ENCODE measurements around the gene SEMA3D. TPM values are rescaled to one million over a fixed set of nuclear protein-coding genes. Genes with fewer than 3 reads are reported as not detected.

SEMA3D gene
- total RNA-seq, 3 donors from 2014 or later (not counting 1 experiment from before 2014, with no cell fraction given), result not detected

GRCh38 chr7:85016286-85016685 is 170.6 kb downstream of the SEMA3D start:
- H3K27me3 Mint-ChIP-seq (ENCODE audit: low read depth in 2 of 2), result no peaks in the 10 kb centered on the region
- peaks cover 2 to 4% of the 10 kb centered on the region in 2 donors for H3K9me3 Mint-ChIP-seq
- H3K27me3 ChIP-seq (ENCODE audit: control insufficient read depth, insufficient read depth, low read length), result no peaks in the 10 kb centered on the region
- no peak for TF ChIP-seq CTCF (IDR thresholded peaks at IDR 0.05)
- ATAC-seq, result no peak
- no peaks in the 10 kb centered on the region for H3K36me3 Mint-ChIP-seq
- H3K4me3 Mint-ChIP-seq, result no peak overlapping the region
- no CpG with 5 or more reads among the region's 1 CpG for WGBS (ENCODE audit: insufficient coverage)
- H3K36me3 ChIP-seq (ENCODE audit: control insufficient read depth, insufficient read depth, low read length), result no peaks in the 10 kb centered on the region
- H3K27ac ChIP-seq (ENCODE audit: low read length), result no peak overlapping the region
- no peaks in the 10 kb centered on the region for H3K9me3 ChIP-seq (ENCODE audit: control insufficient read depth, insufficient read depth, low read length)
- H3K27ac Mint-ChIP-seq, result no peak overlapping the region
- no peak for DNase-seq
- H3K4me1 Mint-ChIP-seq, result no peaks in the 10 kb centered on the region
- intact Hi-C loops (cut with micrococcal nuclease), result no loop called here
- H3K4me1 ChIP-seq (ENCODE audit: control insufficient read depth, insufficient read depth, low read length), result no peaks in the 10 kb centered on the region
- no peak overlapping the region for H3K4me3 ChIP-seq (ENCODE audit: low read length)

- intact Hi-C loops (cut with micrococcal nuclease), result no loop called here
- Mint-ChIP-seq H3K4me1 (no peaks in the 10 kb centered on the region), H3K9me3 (peaks cover 4 to 5% of the 10 kb centered on the region in 2 donors), H3K4me3 (no peak overlapping the region), H3K27ac (no peak overlapping the region), H3K27me3 (ENCODE audit: low read depth in 2 of 2) (no peaks in the 10 kb centered on the region), H3K36me3 (no peaks in the 10 kb centered on the region)
- 89% methylated on average over 6 of the region's 7 CpGs for WGBS (ENCODE audit: insufficient coverage)
- Histone ChIP-seq H3K4me1 (ENCODE audit: control insufficient read depth, insufficient read depth, low read length) (no peaks in the 10 kb centered on the region), H3K27ac (ENCODE audit: low read length) (no peak overlapping the region), H3K27me3 (ENCODE audit: control insufficient read depth, insufficient read depth, low read length) (no peaks in the 10 kb centered on the region), H3K36me3 (ENCODE audit: control insufficient read depth, insufficient read depth, low read length) (no peaks in the 10 kb centered on the region), H3K9me3 (ENCODE audit: control insufficient read depth, insufficient read depth, low read length) (no peaks in the 10 kb centered on the region), H3K4me3 (ENCODE audit: low read length) (no peak overlapping the region)
- no peak for DNase-seq
- no peak for TF ChIP-seq CTCF (IDR thresholded peaks at IDR 0.05)
- no peak for ATAC-seq
These were observed 171.8 kb downstream of the SEMA3D start for GRCh38 chr7:85014936-85015660.

GRCh38 chr7:85011127-85011526 is 175.7 kb downstream of the SEMA3D start:
- peaks cover 0 to 2% of the 10 kb centered on the region in 2 donors for H3K9me3 Mint-ChIP-seq
- no peak overlapping the region for H3K4me3 Mint-ChIP-seq
- Histone ChIP-seq H3K9me3 (ENCODE audit: control insufficient read depth, insufficient read depth, low read length) (no peaks in the 10 kb centered on the region), H3K27ac (ENCODE audit: low read length) (no peak overlapping the region), H3K4me1 (ENCODE audit: control insufficient read depth, insufficient read depth, low read length) (no peaks in the 10 kb centered on the region), H3K36me3 (ENCODE audit: control insufficient read depth, insufficient read depth, low read length) (no peaks in the 10 kb centered on the region), H3K4me3 (ENCODE audit: low read length) (no peak overlapping the region), H3K27me3 (ENCODE audit: control insufficient read depth, insufficient read depth, low read length) (no peaks in the 10 kb centered on the region)
- no peak for TF ChIP-seq CTCF (IDR thresholded peaks at IDR 0.05)
- H3K4me1 Mint-ChIP-seq, result no peaks in the 10 kb centered on the region
- intact Hi-C loops (cut with micrococcal nuclease), result no loop called here
- no peaks in the 10 kb centered on the region for H3K36me3 Mint-ChIP-seq
- DNase-seq (no peak), ATAC-seq (no peak)
- 91% methylated on average over 3 of the region's 4 CpGs for WGBS (ENCODE audit: insufficient coverage)
- no peak overlapping the region for H3K27ac Mint-ChIP-seq
- H3K27me3 Mint-ChIP-seq (ENCODE audit: low read depth in 2 of 2), result no peaks in the 10 kb centered on the region

- H3K27ac ChIP-seq (ENCODE audit: low read length), result no peak overlapping the region
- H3K9me3 ChIP-seq (ENCODE audit: control insufficient read depth, insufficient read depth, low read length), result no peaks in the 10 kb centered on the region
- intact Hi-C loops (cut with micrococcal nuclease), result no loop called here
- H3K36me3 ChIP-seq (ENCODE audit: control insufficient read depth, insufficient read depth, low read length), result no peaks in the 10 kb centered on the region
- Mint-ChIP-seq H3K4me3 (no peak overlapping the region), H3K27me3 (ENCODE audit: low read depth in 2 of 2) (no peaks in the 10 kb centered on the region), H3K4me1 (no peaks in the 10 kb centered on the region), H3K9me3 (peaks cover 0 to 2% of the 10 kb centered on the region in 2 donors), H3K27ac (no peak overlapping the region), H3K36me3 (no peaks in the 10 kb centered on the region)
- ATAC-seq (no peak), DNase-seq (no peak)
- H3K4me1 ChIP-seq (ENCODE audit: control insufficient read depth, insufficient read depth, low read length), result no peaks in the 10 kb centered on the region
- no peak for TF ChIP-seq CTCF (IDR thresholded peaks at IDR 0.05)
- H3K27me3 ChIP-seq (ENCODE audit: control insufficient read depth, insufficient read depth, low read length), result no peaks in the 10 kb centered on the region
- H3K4me3 ChIP-seq (ENCODE audit: low read length), result no peak overlapping the region
These were observed 176.6 kb downstream of the SEMA3D start for GRCh38 chr7:85010306-85010705.

Measured in natural killer cell (primary cell).